SH-SY5Y (cell line): ENCODE data around the gene SAMD1.

ENCODE experiments used
- GATA2 ChIP-seq: IDR thresholded peaks from 2 replicates; pipeline ENCODE4 v1.6.1; 2011; ENCODE audit warnings: mild to moderate bottlenecking, low read depth, low read length
- GATA3 ChIP-seq: IDR thresholded peaks from 2 replicates; pipeline ENCODE4 v1.6.1; 2011; ENCODE audit warnings: low read depth, mild to moderate bottlenecking, low read length, moderate library complexity

DNA sequence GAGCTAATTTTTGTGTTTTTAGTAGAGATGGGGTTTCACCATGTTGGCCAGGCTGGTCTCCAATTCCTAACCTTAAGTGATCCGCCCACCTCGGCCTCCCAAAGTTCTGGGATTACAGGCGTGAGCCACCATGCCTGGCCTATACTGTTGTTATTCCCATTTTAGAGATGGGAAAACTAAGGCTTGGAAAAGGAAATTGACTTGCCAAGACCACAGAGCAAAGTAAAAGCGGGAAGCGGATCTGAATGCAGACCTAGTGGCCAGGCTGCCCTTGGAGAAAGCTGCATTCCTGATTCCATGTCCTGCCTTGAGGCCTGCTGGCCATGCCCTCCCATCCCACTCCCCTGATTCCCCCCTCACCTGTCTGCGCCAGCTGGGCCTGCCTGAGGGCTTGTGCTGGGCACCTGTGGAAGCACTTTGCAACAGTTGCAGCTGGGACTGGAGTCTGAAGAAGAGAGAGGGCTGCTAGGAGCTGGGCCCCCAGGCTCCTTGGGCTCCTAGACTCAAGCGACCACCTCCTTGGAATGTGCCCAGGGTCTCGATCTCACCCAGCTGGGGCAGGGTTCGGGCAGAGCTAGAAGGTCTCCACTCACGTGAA lies 34.4 kb downstream of the SAMD1 start:
- TF ChIP-seq GATA2, result no peak
- TF ChIP-seq GATA3, result no peak
